Astrocyte (in vitro differentiated cells and primary cell): ENCODE results near the gene GTPBP10.

Experiments
- CTCF ChIP-seq: IDR thresholded peaks from 2 replicates; pipeline ENCODE4 v1.5.1; 2011; ENCODE audit warnings: low read depth, mild to moderate bottlenecking, inconsistent platforms, low read length, moderate library complexity; ENCODE audit not compliant: insufficient read depth
- EZH2 ChIP-seq: IDR thresholded peaks from 2 replicates; pipeline ENCODE4 v1.6.1; 2012; ENCODE audit warnings: mild to moderate bottlenecking, low read length, inconsistent platforms; ENCODE audit not compliant: insufficient read depth

DNA sequence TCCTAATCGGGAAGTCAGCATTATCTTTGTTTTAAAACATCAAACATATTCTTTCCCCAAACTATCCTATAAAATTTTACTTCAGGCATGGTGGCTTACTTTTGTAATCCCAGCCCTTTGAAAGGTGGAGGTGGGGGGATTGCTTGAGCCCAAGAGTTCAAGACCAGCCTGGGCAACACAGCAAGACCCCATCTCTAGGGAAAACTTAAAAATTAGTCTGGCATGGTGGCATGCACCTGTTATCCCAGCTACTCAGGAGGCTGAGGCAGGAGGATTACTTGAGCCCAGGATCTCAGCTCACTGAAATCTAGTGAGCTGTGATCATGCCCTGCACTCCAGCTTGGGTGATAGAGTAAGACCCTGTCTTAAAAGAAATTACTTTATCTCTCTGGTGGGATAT, 61.6 kb downstream of the GTPBP10 start:
- no peak for TF ChIP-seq CTCF
- no peak for TF ChIP-seq EZH2
